ENCODE results near the gene FETUB. TPM values are rescaled to one million over a fixed set of nuclear protein-coding genes. Genes with fewer than 3 reads are reported as not detected.

The FETUB gene
- polyA plus RNA-seq, 1 donor = not detected

GRCh38 chr3:186636536-186636935 lies 3.7 kb upstream of the FETUB start:
- DNase-seq = no peak

- no peak for DNase-seq
Observed at GRCh38 chr3:186637686-186638085, 2.5 kb upstream of the FETUB start.

GRCh38 chr3:186638259-186638658 lies 1.9 kb upstream of the FETUB start:
- no peak for DNase-seq

GRCh38 chr3:186640473-186640818 lies 247 bp downstream of the FETUB start:
- DNase-seq = no peak

- no peak for DNase-seq
Observed at GRCh38 chr3:186640929-186641328, 730 bp downstream of the FETUB start.

GRCh38 chr3:186642014-186642413 lies 1.8 kb downstream of the FETUB start:
- no peak for DNase-seq

GRCh38 chr3:186643493-186643892 lies 3.3 kb downstream of the FETUB start:
- no peak for DNase-seq

GRCh38 chr3:186644683-186645082 lies 4.5 kb downstream of the FETUB start:
- no peak for DNase-seq

GRCh38 chr3:186646106-186646505 lies 5.9 kb downstream of the FETUB start:
- no peak for DNase-seq

GRCh38 chr3:186646841-186647240 lies 6.6 kb downstream of the FETUB start:
- DNase-seq = no peak

GRCh38 chr3:186648851-186649250 lies 8.7 kb downstream of the FETUB start:
- DNase-seq = no peak

GRCh38 chr3:186651678-186652215 lies 11.5 kb downstream of the FETUB start:
- no peak for DNase-seq

GRCh38 chr3:186653080-186653707 lies 13.0 kb downstream of the FETUB start:
- DNase-seq = no peak

- no peak for DNase-seq
Observed at GRCh38 chr3:186653984-186654383, 13.8 kb downstream of the FETUB start.

- no peak for DNase-seq
Observed at GRCh38 chr3:186663361-186664118, 23.3 kb downstream of the FETUB start.

GRCh38 chr3:186664119-186664495 lies 23.9 kb downstream of the FETUB start:
- no peak for DNase-seq

- no peak for DNase-seq
Observed at GRCh38 chr3:186664506-186664905, 24.3 kb downstream of the FETUB start.

GRCh38 chr3:186665625-186666188 lies 25.5 kb downstream of the FETUB start, which contains the start of gene HRG:
Gene HRG, plus strand, starts transcription at chr3:186666014. Its CDS starts 18 bp downstream, at chr3:186666032.
- DNase-seq = no peak

- no peak for DNase-seq
Observed at GRCh38 chr3:186668426-186668825, 28.2 kb downstream of the FETUB start.

- DNase-seq = no peak
Observed at GRCh38 chr3:186669378-186670084, 29.3 kb downstream of the FETUB start.

- no peak for DNase-seq
Observed at GRCh38 chr3:186670155-186670554, 30.0 kb downstream of the FETUB start.

GRCh38 chr3:186671051-186671450 lies 30.9 kb downstream of the FETUB start:
- DNase-seq = no peak

- DNase-seq = no peak
Observed at GRCh38 chr3:186678604-186679003, 38.4 kb downstream of the FETUB start.

All from hindlimb muscle (tissue), 1 donor.